Body of pancreas (tissue), 4 donors: ENCODE measurements around the gene GRID1. TPM values are rescaled to one million over a fixed set of nuclear protein-coding genes. Genes with fewer than 3 reads are reported as not detected.

Source experiments
- ATAC-seq: fragments of 150-250 bp; one replicate; pipeline ENCODE4 v1.9.1; 2016
- DNase-seq, 4 donors: peaks; one replicate each; pipeline ENCODE4 v3.0.0-alpha.2; 2019
- H3K27ac ChIP-seq, 4 donors: fragments of 200-600 bp; sonication (generic); 1 replicate in 3 of 4; 2 replicates in 1 of 4; pipeline versions ENCODE4 v1.5.1 to v1.6.1; 2016 to 2019; ENCODE audit warnings: mild to moderate bottlenecking in 1 of 4, mixed read lengths in 1 of 4, moderate library complexity in 1 of 4
- H3K27me3 ChIP-seq, 2 donors: fragments of 200-600 bp; sonication (generic); one replicate each; pipeline ENCODE4 v1.6.0; 2016; ENCODE audit warnings: mild to moderate bottlenecking in 1 of 2
- H3K36me3 ChIP-seq, 2 donors: fragments of 200-600 bp; sonication (generic); replicated peaks in 1 of 2; 2 replicates each; pipeline ENCODE4 v1.5.1; 2016; ENCODE audit warnings: low read depth in 2 of 2; ENCODE audit not compliant: insufficient read depth in 1 of 2
- H3K4me1 ChIP-seq: fragments of 200-600 bp; sonication (generic); one replicate; pipeline ENCODE4 v1.6.0; 2016
- H3K4me3 ChIP-seq, 2 donors: fragments of 200-600 bp; sonication (generic); 1 replicate in 1 of 2; 2 replicates in 1 of 2; pipeline ENCODE4 v1.5.1; 2016 to 2019
- H3K9me3 ChIP-seq, 3 donors: fragments of 200-600 bp; sonication (generic); 1 replicate in 2 of 3; 2 replicates in 1 of 3; pipeline ENCODE4 v1.5.1; 2016
- CTCF ChIP-seq, 7 experiments: fragments of 450-650 bp in 4 of 7; fragments of 200-600 bp in 3 of 7; sonication (generic) in 3 of 7; IDR thresholded peaks; one replicate each; pipeline ENCODE4 v1.5.1; 2016 to 2019; ENCODE audit warnings: antibody characterized with exemption in 7 of 7
- POLR2A ChIP-seq, 3 donors: fragments of 450-650 bp; IDR thresholded peaks; one replicate each; pipeline ENCODE4 v1.6.1; 2016; ENCODE audit warnings: antibody characterized with exemption in 3 of 3, mild to moderate bottlenecking in 2 of 3
- WGBS, 2 donors: methylation state at CpG; one replicate each; pipeline ENCODE4 v1.1.5; 2017; 5-methylcytosine and 5-hydroxymethylcytosine counted together
- intact Hi-C: fragments of 100-400 bp; cut with DNase I; formaldehyde crosslinking; loops from one replicate; pipeline ENCODE4 v1.15.1; 2023
- total RNA-seq, 2 donors: library from RNA; depleted of rRNA; stranded (reverse); fragments of >200 nt; gene quantifications; one replicate each; pipeline ENCODE4 v1.1.0, GENCODE V29; 2016

The GRID1 gene
- total RNA-seq, 2 donors from 2014 or later = 1.0 to 1.6 TPM

- no peak for ATAC-seq
- Histone ChIP-seq H3K4me1 (no peaks in the 10 kb centered on the region), H3K9me3 (no peaks in the 10 kb centered on the region), H3K27ac (no peak overlapping the region), H3K4me3 (no peak overlapping the region), H3K27me3 (no peaks in the 10 kb centered on the region), H3K36me3 (no peaks in the 10 kb centered on the region)
- DNase-seq = no peak
- TF ChIP-seq POLR2A (IDR thresholded peaks at IDR 0.05) = no peak
- no peak for TF ChIP-seq CTCF (IDR thresholded peaks at IDR 0.05)
- intact Hi-C loops = no loop called here
- 60 to 65% methylated on average over 3 of the region's 3 CpGs for WGBS, 2 donors
Measured at GRCh38 chr10:85618841-85619240, 747.8 kb downstream of the GRID1 start.

- no peaks in the 10 kb centered on the region for H3K9me3 ChIP-seq
- 87 to 91% methylated on average over 9 of the region's 9 CpGs for WGBS, 2 donors
- H3K27ac ChIP-seq = no peak overlapping the region
- DNase-seq (no peak), ATAC-seq (no peak)
- no peaks in the 10 kb centered on the region for H3K4me1 ChIP-seq
- H3K36me3 ChIP-seq = no peaks in the 10 kb centered on the region
- H3K4me3 ChIP-seq = no peak overlapping the region
- TF ChIP-seq POLR2A (IDR thresholded peaks at IDR 0.05) (no peak), CTCF (IDR thresholded peaks at IDR 0.05) (no peak)
- H3K27me3 ChIP-seq = no peaks in the 10 kb centered on the region
- intact Hi-C loops = no loop called here
Measured at GRCh38 chr10:85617751-85618546, 748.6 kb downstream of the GRID1 start.

- Histone ChIP-seq H3K27me3 (no peaks in the 10 kb centered on the region), H3K9me3 (no peaks in the 10 kb centered on the region), H3K27ac (no peak overlapping the region), H3K36me3 (no peaks in the 10 kb centered on the region), H3K4me3 (no peak overlapping the region), H3K4me1 (no peaks in the 10 kb centered on the region)
- DNase-seq (no peak), ATAC-seq (no peak)
- WGBS, 2 donors = 91 to 92% methylated on average over 4 of the region's 4 CpGs
- intact Hi-C loops = no loop called here
- TF ChIP-seq CTCF (IDR thresholded peaks at IDR 0.05) (no peak), POLR2A (IDR thresholded peaks at IDR 0.05) (no peak)
Measured at GRCh38 chr10:85615556-85615955, 751.0 kb downstream of the GRID1 start.

- ATAC-seq = no peak
- intact Hi-C loops = no loop called here
- Histone ChIP-seq H3K27ac (no peak overlapping the region), H3K36me3 (no peaks in the 10 kb centered on the region), H3K27me3 (no peaks in the 10 kb centered on the region), H3K4me1 (no peaks in the 10 kb centered on the region), H3K4me3 (no peak overlapping the region), H3K9me3 (no peaks in the 10 kb centered on the region)
- TF ChIP-seq CTCF (IDR thresholded peaks at IDR 0.05) = no peak
- no peak for TF ChIP-seq POLR2A (IDR thresholded peaks at IDR 0.05)
- WGBS, 2 donors = 85 to 92% methylated on average over 2 of the region's 2 CpGs
- no peak for DNase-seq
Measured at GRCh38 chr10:85614981-85615380, 751.6 kb downstream of the GRID1 start.

- Histone ChIP-seq H3K4me3 (no peak overlapping the region), H3K9me3 (no peaks in the 10 kb centered on the region), H3K4me1 (no peaks in the 10 kb centered on the region), H3K27me3 (no peaks in the 10 kb centered on the region), H3K36me3 (no peaks in the 10 kb centered on the region), H3K27ac (no peak overlapping the region)
- intact Hi-C loops = no loop called here
- DNase-seq (no peak), ATAC-seq (no peak)
- 47 to 54% methylated on average over 2 of the region's 2 CpGs for WGBS, 2 donors
- TF ChIP-seq CTCF (IDR thresholded peaks at IDR 0.05) (no peak), POLR2A (IDR thresholded peaks at IDR 0.05) (no peak)
Measured at GRCh38 chr10:85614566-85614965, 752.0 kb downstream of the GRID1 start.
